ENCODE results near the gene DGKI. TPM values are rescaled to one million over a fixed set of nuclear protein-coding genes. Genes with fewer than 3 reads are reported as not detected.

Gene DGKI
- total RNA-seq, 2 donors from 2014 or later: 4.4 to 5.9 TPM

- Histone ChIP-seq H3K4me1 (no peaks in the 10 kb centered on the region), H3K4me3 (no peak overlapping the region), H3K36me3 (no peaks in the 10 kb centered on the region), H3K27ac (no peak overlapping the region), H3K27me3 (no peaks in the 10 kb centered on the region), H3K9me3 (no peaks in the 10 kb centered on the region)
- no peak for TF ChIP-seq CTCF (IDR thresholded peaks at IDR 0.05)
- DNase-seq (ENCODE audit: low spot score): no peak
Observed at GRCh38 chr7:137789215-137789882, 57.4 kb downstream of the DGKI start.

- Histone ChIP-seq H3K4me1 (no peaks in the 10 kb centered on the region), H3K4me3 (no peak overlapping the region), H3K9me3 (peaks cover 0 to 12% of the 10 kb centered on the region in 2 donors), H3K36me3 (no peaks in the 10 kb centered on the region), H3K27ac (no peak overlapping the region), H3K27me3 (no peaks in the 10 kb centered on the region)
- no peak for TF ChIP-seq CTCF (IDR thresholded peaks at IDR 0.05)
- no peak for DNase-seq (ENCODE audit: low spot score)
Observed at GRCh38 chr7:137787301-137787976, 59.3 kb downstream of the DGKI start.

GRCh38 chr7:137778511-137778910, 68.3 kb downstream of the DGKI start:
- peaks cover 0 to 4% of the 10 kb centered on the region in 2 donors for H3K9me3 ChIP-seq
- H3K36me3 ChIP-seq: no peaks in the 10 kb centered on the region
- H3K4me1 ChIP-seq: no peaks in the 10 kb centered on the region
- H3K4me3 ChIP-seq: no peak overlapping the region
- H3K27me3 ChIP-seq: no peaks in the 10 kb centered on the region
- no peak overlapping the region for H3K27ac ChIP-seq
- TF ChIP-seq CTCF (IDR thresholded peaks at IDR 0.05): no peak
- DNase-seq (ENCODE audit: low spot score): no peak

DNA sequence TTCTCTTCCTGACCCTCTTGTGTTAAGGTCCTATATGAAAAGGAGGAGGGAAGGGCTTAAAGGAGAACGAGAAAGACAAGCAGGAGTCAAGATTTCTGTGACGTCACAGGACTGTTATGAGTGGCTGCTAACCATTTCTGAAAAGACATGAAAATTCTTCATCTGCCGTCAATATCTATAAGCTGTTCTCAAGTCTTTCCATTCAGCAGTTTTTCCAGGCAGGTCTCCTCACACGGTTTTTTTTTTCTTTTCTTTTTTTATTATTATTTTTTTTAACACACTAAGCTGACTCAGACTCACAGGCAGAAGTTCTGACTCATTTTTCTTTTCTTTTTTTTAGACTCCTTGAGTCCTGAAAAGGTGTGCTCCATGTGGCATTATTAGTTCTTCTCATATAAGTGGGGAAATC, 72.0 kb downstream of the DGKI start:
- no peak for TF ChIP-seq CTCF (IDR thresholded peaks at IDR 0.05)
- Histone ChIP-seq H3K4me1 (no peaks in the 10 kb centered on the region), H3K4me3 (no peak overlapping the region), H3K9me3 (no peaks in the 10 kb centered on the region), H3K27ac (no peak overlapping the region), H3K36me3 (no peaks in the 10 kb centered on the region), H3K27me3 (no peaks in the 10 kb centered on the region)
- DNase-seq (ENCODE audit: low spot score): no peak

GRCh38 chr7:137772748-137773147, 74.0 kb downstream of the DGKI start:
- Histone ChIP-seq H3K9me3 (no peaks in the 10 kb centered on the region), H3K36me3 (no peaks in the 10 kb centered on the region), H3K4me3 (no peak overlapping the region), H3K4me1 (no peaks in the 10 kb centered on the region), H3K27me3 (no peaks in the 10 kb centered on the region), H3K27ac (no peak overlapping the region)
- TF ChIP-seq CTCF (IDR thresholded peaks at IDR 0.05): no peak
- no peak for DNase-seq (ENCODE audit: low spot score)
